D721Med (cell line): ENCODE data around the gene DAB1.

Experiments used
- DNase-seq: peaks from one replicate; pipeline ENCODE4 v3.0.0; 2011; ENCODE audit warnings: low spot score; ENCODE audit not compliant: insufficient read length
- FAIRE-seq: peaks from 2 replicates; lab custom pipeline; 2011; peaks lifted over from hg19 to GRCh38; lab: Jason Lieb, UNC
- TF ChIP-seq, protein P1 (sequence below): IDR thresholded peaks from 2 replicates; pipeline ENCODE4 v1.5.1; 2012; ENCODE audit warnings: mild to moderate bottlenecking, control low read depth; ENCODE audit not compliant: insufficient read depth; ENCODE audit errors: missing control alignments

DAB1 gene

GRCh38 chr1:57160594-57160993 is 263.3 kb downstream of the DAB1 start:
- FAIRE-seq (no peak), DNase-seq (no peak)
- TF ChIP-seq, protein P1, sequence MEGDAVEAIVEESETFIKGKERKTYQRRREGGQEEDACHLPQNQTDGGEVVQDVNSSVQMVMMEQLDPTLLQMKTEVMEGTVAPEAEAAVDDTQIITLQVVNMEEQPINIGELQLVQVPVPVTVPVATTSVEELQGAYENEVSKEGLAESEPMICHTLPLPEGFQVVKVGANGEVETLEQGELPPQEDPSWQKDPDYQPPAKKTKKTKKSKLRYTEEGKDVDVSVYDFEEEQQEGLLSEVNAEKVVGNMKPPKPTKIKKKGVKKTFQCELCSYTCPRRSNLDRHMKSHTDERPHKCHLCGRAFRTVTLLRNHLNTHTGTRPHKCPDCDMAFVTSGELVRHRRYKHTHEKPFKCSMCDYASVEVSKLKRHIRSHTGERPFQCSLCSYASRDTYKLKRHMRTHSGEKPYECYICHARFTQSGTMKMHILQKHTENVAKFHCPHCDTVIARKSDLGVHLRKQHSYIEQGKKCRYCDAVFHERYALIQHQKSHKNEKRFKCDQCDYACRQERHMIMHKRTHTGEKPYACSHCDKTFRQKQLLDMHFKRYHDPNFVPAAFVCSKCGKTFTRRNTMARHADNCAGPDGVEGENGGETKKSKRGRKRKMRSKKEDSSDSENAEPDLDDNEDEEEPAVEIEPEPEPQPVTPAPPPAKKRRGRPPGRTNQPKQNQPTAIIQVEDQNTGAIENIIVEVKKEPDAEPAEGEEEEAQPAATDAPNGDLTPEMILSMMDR: no peak

- TF ChIP-seq, protein P1: no peak
- FAIRE-seq (no peak), DNase-seq (no peak)
Observed at GRCh38 chr1:57158604-57158998, 265.3 kb downstream of the DAB1 start.

- FAIRE-seq (no peak), DNase-seq (no peak)
- TF ChIP-seq, protein P1: no peak
Observed at GRCh38 chr1:57157818-57158603, 265.8 kb downstream of the DAB1 start.

GRCh38 chr1:57156907-57157306 is 267.0 kb downstream of the DAB1 start:
- DNase-seq: no peak
- FAIRE-seq: no peak
- TF ChIP-seq, protein P1: no peak

GRCh38 chr1:57146100-57146499 is 277.8 kb downstream of the DAB1 start:
- TF ChIP-seq, protein P1: no peak
- DNase-seq (no peak), FAIRE-seq (no peak)

- DNase-seq (no peak), FAIRE-seq (no peak)
- TF ChIP-seq, protein P1: no peak
Observed at GRCh38 chr1:57142999-57143398, 280.9 kb downstream of the DAB1 start.

- TF ChIP-seq, protein P1: no peak
- DNase-seq: no peak
- no peak for FAIRE-seq
Observed at GRCh38 chr1:57142169-57142568, 281.7 kb downstream of the DAB1 start.
